ENCODE results near the gene ACLY.
"Not testable (repeated sequence)": the region's sequence is repeated elsewhere in the genome, so short reads cannot be mapped to it uniquely, and the experiment has no call there.

Gene ACLY

DNA sequence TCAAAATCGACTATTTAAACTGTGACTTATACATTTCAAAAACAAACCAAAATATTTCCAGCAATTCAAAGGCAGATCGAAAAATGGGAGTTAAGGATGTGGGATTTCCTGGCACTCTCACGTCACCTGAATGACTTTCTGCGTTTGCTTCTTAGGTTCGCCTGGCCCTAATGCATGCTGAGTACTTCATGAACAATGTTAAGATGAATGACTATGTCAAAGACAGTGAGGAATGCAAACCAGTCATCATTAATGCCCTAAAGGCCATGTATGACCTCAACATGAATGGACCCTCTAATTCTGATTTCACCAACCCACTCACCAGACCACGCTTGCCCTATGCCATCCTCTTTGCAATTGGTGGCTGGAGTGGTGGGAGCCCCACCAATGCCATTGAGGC lies 73.8 kb downstream of the ACLY start:
- no peak overlapping the region for H2AK5ac ChIP-seq (ENCODE audit: low read depth, low read length)
- H2AFZ ChIP-seq (ENCODE audit: low read length), result no peak overlapping the region
- H3K9me3 ChIP-seq (replicated peaks in 1 of 2; ENCODE audit: control insufficient read depth in 2 of 2, insufficient read depth in 1 of 2, low read depth in 1 of 2, low read length in 2 of 2), result peaks cover 0 to 2% of the 10 kb centered on the region in 2 donors
- H3K23ac ChIP-seq (ENCODE audit: low read depth, low read length, poor library complexity), result no peak overlapping the region
- H3K36me3 ChIP-seq (replicated peaks in 1 of 2; ENCODE audit: control insufficient read depth in 2 of 2, insufficient read depth in 2 of 2, low read length in 2 of 2), result peaks cover 3 to 20% of the 10 kb centered on the region in 2 donors
- H3K4me1 ChIP-seq (ENCODE audit: control insufficient read depth in 2 of 2, insufficient read depth in 1 of 2, low read depth in 1 of 2, low read length in 2 of 2), result no peaks in the 10 kb centered on the region
- H3K4me2 ChIP-seq (ENCODE audit: insufficient read depth, low read length, poor library complexity, severe bottlenecking), result no peak overlapping the region
- H2BK12ac ChIP-seq (ENCODE audit: low read length), result peak overlapping the region; percentile 58
- H3K79me1 ChIP-seq (ENCODE audit: low read depth, low read length), result peaks cover 3% of the 10 kb centered on the region
- no peaks in the 10 kb centered on the region for H3K27me3 ChIP-seq (ENCODE audit: control insufficient read depth in 3 of 3, insufficient read depth in 3 of 3, low read depth in 1 of 3, low read length in 3 of 3)
- no peak overlapping the region for H2BK15ac ChIP-seq (ENCODE audit: low read length)
- no peak overlapping the region for H3K18ac ChIP-seq (ENCODE audit: low read length)
- H3K4me3 ChIP-seq (ENCODE audit: low read length in 2 of 2), result no peak overlapping the region
- no peak for DNase-seq (ENCODE audit: low spot score)
- WGBS, 2 donors (ENCODE audit: extremely low coverage in 2 of 2, insufficient read length in 2 of 2, insufficient replicate concordance in 1 of 2), result no CpG with 5 or more reads among the region's 6 CpGs
- H2BK5ac ChIP-seq (ENCODE audit: low read length), result no peak overlapping the region
- H4K8ac ChIP-seq (ENCODE audit: low read depth, low read length), result no peak overlapping the region
- H2BK120ac ChIP-seq (ENCODE audit: low read depth, low read length), result no peak overlapping the region
- no peak overlapping the region for H4K91ac ChIP-seq (ENCODE audit: low read depth, low read length, poor library complexity)
- no peak overlapping the region for H3K27ac ChIP-seq (replicated peaks; ENCODE audit: low read length)
- H3K9ac ChIP-seq (ENCODE audit: low read depth, low read length, poor library complexity), result no peak overlapping the region
- no peak overlapping the region for H3K14ac ChIP-seq (ENCODE audit: low read length)
- no peak overlapping the region for H3K4ac ChIP-seq (ENCODE audit: low read length)

DNA sequence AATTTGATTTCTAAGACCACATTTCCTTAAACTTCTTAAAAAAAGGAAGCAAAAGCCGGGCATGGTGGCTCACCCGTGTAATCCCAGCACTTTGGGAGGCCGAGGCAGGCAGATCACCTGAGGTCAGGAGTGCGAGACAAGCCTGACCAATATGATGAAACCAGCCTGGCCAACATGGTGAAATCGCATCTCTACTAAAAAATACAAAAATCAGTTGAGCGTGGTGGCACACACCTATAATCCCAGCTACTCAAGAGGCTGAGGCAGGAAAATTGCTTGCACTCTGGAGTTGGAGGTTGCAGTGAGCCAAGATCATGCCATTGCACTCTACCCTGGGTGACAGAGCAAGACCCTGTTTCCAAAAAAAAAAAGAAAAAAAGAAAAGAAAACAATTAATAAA lies 78.0 kb downstream of the ACLY start:
- DNase-seq (ENCODE audit: low spot score); H3K14ac ChIP-seq (ENCODE audit: low read length); H2AFZ ChIP-seq (ENCODE audit: low read length); H3K4me1 ChIP-seq (ENCODE audit: control insufficient read depth in 2 of 2, insufficient read depth in 1 of 2, low read depth in 1 of 2, low read length in 2 of 2); H3K27me3 ChIP-seq (ENCODE audit: control insufficient read depth in 3 of 3, insufficient read depth in 3 of 3, low read depth in 1 of 3, low read length in 3 of 3); H3K23ac ChIP-seq (ENCODE audit: low read depth, low read length, poor library complexity); H4K8ac ChIP-seq (ENCODE audit: low read depth, low read length); H3K27ac ChIP-seq (replicated peaks; ENCODE audit: low read length); H3K4me2 ChIP-seq (ENCODE audit: insufficient read depth, low read length, poor library complexity, severe bottlenecking); H2BK5ac ChIP-seq (ENCODE audit: low read length); H3K9me3 ChIP-seq (replicated peaks in 1 of 2; ENCODE audit: control insufficient read depth in 2 of 2, insufficient read depth in 1 of 2, low read depth in 1 of 2, low read length in 2 of 2); H3K4ac ChIP-seq (ENCODE audit: low read length); H3K79me1 ChIP-seq (ENCODE audit: low read depth, low read length); H2BK120ac ChIP-seq (ENCODE audit: low read depth, low read length); H3K9ac ChIP-seq (ENCODE audit: low read depth, low read length, poor library complexity); H2BK12ac ChIP-seq (ENCODE audit: low read length); H3K36me3 ChIP-seq (replicated peaks in 1 of 2; ENCODE audit: control insufficient read depth in 2 of 2, insufficient read depth in 2 of 2, low read length in 2 of 2); H2BK15ac ChIP-seq (ENCODE audit: low read length); H2AK5ac ChIP-seq (ENCODE audit: low read depth, low read length); H3K4me3 ChIP-seq (ENCODE audit: low read length in 2 of 2); H3K18ac ChIP-seq (ENCODE audit: low read length); H4K91ac ChIP-seq (ENCODE audit: low read depth, low read length, poor library complexity): not testable (repeated sequence)
- no CpG with 5 or more reads among the region's 6 CpGs for WGBS, 2 donors (ENCODE audit: extremely low coverage in 2 of 2, insufficient read length in 2 of 2, insufficient replicate concordance in 1 of 2)

DNA sequence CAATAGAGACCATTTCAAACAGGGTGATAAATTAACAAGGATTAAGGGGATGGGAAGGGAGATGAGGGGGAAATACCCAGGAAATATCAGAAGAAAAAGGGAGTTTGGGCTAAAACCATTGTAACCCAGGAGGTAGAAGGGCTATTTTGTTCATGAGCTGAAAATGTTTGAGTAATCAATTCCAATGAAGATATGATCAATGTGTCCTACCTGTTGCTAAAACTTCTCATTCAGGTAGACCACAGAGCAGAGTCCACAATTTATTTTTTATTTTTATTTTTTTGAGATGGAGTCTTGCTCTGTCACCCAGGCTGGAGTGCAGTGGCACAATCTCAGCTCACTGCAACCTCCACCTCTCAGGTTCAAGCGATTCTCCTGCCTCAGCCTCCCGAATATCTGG lies 79.3 kb downstream of the ACLY start:
- not testable (repeated sequence) for H3K18ac ChIP-seq (ENCODE audit: low read length); H3K4me1 ChIP-seq (ENCODE audit: control insufficient read depth in 2 of 2, insufficient read depth in 1 of 2, low read depth in 1 of 2, low read length in 2 of 2); H3K14ac ChIP-seq (ENCODE audit: low read length); H3K4me3 ChIP-seq (ENCODE audit: low read length in 2 of 2); H4K91ac ChIP-seq (ENCODE audit: low read depth, low read length, poor library complexity); H2BK15ac ChIP-seq (ENCODE audit: low read length); H3K27me3 ChIP-seq (ENCODE audit: control insufficient read depth in 3 of 3, insufficient read depth in 3 of 3, low read depth in 1 of 3, low read length in 3 of 3); H3K9ac ChIP-seq (ENCODE audit: low read depth, low read length, poor library complexity); H2AK5ac ChIP-seq (ENCODE audit: low read depth, low read length); H3K36me3 ChIP-seq (replicated peaks in 1 of 2; ENCODE audit: control insufficient read depth in 2 of 2, insufficient read depth in 2 of 2, low read length in 2 of 2); H2BK5ac ChIP-seq (ENCODE audit: low read length); H3K79me1 ChIP-seq (ENCODE audit: low read depth, low read length); H3K27ac ChIP-seq (replicated peaks; ENCODE audit: low read length); H2BK120ac ChIP-seq (ENCODE audit: low read depth, low read length); DNase-seq (ENCODE audit: low spot score); H3K4ac ChIP-seq (ENCODE audit: low read length); H2BK12ac ChIP-seq (ENCODE audit: low read length); H3K23ac ChIP-seq (ENCODE audit: low read depth, low read length, poor library complexity); H3K9me3 ChIP-seq (replicated peaks in 1 of 2; ENCODE audit: control insufficient read depth in 2 of 2, insufficient read depth in 1 of 2, low read depth in 1 of 2, low read length in 2 of 2); H3K4me2 ChIP-seq (ENCODE audit: insufficient read depth, low read length, poor library complexity, severe bottlenecking); H4K8ac ChIP-seq (ENCODE audit: low read depth, low read length); H2AFZ ChIP-seq (ENCODE audit: low read length)
- no CpG with 5 or more reads among the region's 2 CpGs for WGBS, 2 donors (ENCODE audit: extremely low coverage in 2 of 2, insufficient read length in 2 of 2, insufficient replicate concordance in 1 of 2)

DNA sequence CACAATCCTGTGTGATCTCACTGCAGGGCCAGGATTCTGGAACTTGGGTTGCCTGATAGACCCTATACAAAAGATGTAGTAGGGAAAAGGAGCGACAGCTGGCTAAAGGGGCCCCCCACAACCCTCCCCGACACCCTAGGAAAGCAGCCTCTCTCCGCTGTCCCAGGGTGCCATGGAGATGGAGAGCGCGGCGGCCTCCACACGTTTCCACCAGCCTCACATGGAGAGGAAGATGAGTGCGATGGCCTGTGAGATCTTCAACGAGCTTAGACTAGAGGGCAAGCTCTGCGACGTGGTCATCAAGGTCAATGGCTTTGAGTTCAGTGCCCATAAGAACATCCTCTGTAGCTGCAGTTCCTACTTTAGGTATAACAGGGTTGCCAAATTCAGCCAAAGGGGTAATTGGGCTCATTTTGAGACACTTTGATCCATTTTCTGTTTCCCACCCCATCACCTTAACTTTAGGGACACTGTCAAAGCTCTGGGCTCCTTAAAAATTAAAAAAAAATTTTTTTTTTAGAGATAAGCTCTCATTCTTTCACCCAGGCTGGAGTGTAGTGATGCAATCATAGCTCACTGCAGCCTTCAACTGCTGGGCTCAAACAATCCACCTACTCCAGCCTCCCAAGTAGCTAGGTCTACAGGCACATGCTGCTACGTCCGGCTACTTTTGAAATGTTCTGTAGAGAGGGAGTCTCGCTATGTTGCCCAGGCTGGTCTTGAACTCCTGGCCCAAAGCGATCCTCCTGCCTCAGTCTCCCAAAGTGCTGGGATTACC lies 80.8 kb downstream of the ACLY start, which contains the start of gene KLHL10:
Gene KLHL10 (plus strand): TSS at position 65 of the 778 bp plus-strand sequence. CDS start 108 bp downstream, at position 173.
- Histone ChIP-seq H3K23ac (ENCODE audit: low read depth, low read length, poor library complexity) (peak within 1 kb of the TSS; percentile 88), H2BK120ac (ENCODE audit: low read depth, low read length) (no peak within 1 kb of the TSS), H3K14ac (ENCODE audit: low read length) (no peak within 1 kb of the TSS), H2AFZ (ENCODE audit: low read length) (peak within 1 kb of the TSS; percentile 98), H3K27me3 (ENCODE audit: control insufficient read depth in 3 of 3, insufficient read depth in 3 of 3, low read depth in 1 of 3, low read length in 3 of 3) (peaks cover 0 to 3% (median 0%) of the 10 kb centered on the region in 3 experiments), H2AK5ac (ENCODE audit: low read depth, low read length) (no peak within 1 kb of the TSS), H3K4me2 (ENCODE audit: insufficient read depth, low read length, poor library complexity, severe bottlenecking) (no peak within 1 kb of the TSS), H3K4me3 (ENCODE audit: low read length in 2 of 2) (peak within 1 kb of the TSS in 1 of 2 donors; percentile 92), H3K36me3 (replicated peaks in 1 of 2; ENCODE audit: control insufficient read depth in 2 of 2, insufficient read depth in 2 of 2, low read length in 2 of 2) (peaks cover 0 to 19% of the 10 kb centered on the region in 2 donors), H2BK5ac (ENCODE audit: low read length) (no peak within 1 kb of the TSS), H3K4me1 (ENCODE audit: control insufficient read depth in 2 of 2, insufficient read depth in 1 of 2, low read depth in 1 of 2, low read length in 2 of 2) (peaks cover 3% of the 10 kb centered on the region in 2 donors), H4K91ac (ENCODE audit: low read depth, low read length, poor library complexity) (no peak within 1 kb of the TSS), H2BK15ac (ENCODE audit: low read length) (no peak within 1 kb of the TSS), H3K18ac (ENCODE audit: low read length) (no peak within 1 kb of the TSS), H3K79me1 (ENCODE audit: low read depth, low read length) (peaks cover 4% of the 10 kb centered on the region), H2BK12ac (ENCODE audit: low read length) (no peak within 1 kb of the TSS), H3K9ac (ENCODE audit: low read depth, low read length, poor library complexity) (no peak within 1 kb of the TSS), H3K4ac (ENCODE audit: low read length) (no peak within 1 kb of the TSS), H3K9me3 (replicated peaks in 1 of 2; ENCODE audit: control insufficient read depth in 2 of 2, insufficient read depth in 1 of 2, low read depth in 1 of 2, low read length in 2 of 2) (no peaks in the 10 kb centered on the region), H3K27ac (replicated peaks; ENCODE audit: low read length) (no peak within 1 kb of the TSS), H4K8ac (ENCODE audit: low read depth, low read length) (no peak within 1 kb of the TSS)
- DNase-seq (ENCODE audit: low spot score), result no peak
- WGBS, 2 donors (ENCODE audit: extremely low coverage in 2 of 2, insufficient read length in 2 of 2, insufficient replicate concordance in 1 of 2), result no CpG with 5 or more reads among the region's 15 CpGs
